Sigmoid colon (tissue), 7 donors: ENCODE measurements around the gene C19orf73. TPM values are rescaled to one million over a fixed set of nuclear protein-coding genes. Genes with fewer than 3 reads are reported as not detected.

Experiments used
- DNase-seq: peaks from one replicate; pipeline ENCODE4 v3.0.0-alpha.2; 2019
- H3K27ac ChIP-seq, 4 donors: fragments of 200-600 bp; sonication (generic); one replicate each; pipeline ENCODE4 v1.5.1; 2016 to 2019; ENCODE audit warnings: mild to moderate bottlenecking in 1 of 4
- H3K27me3 ChIP-seq, 3 donors: fragments of 200-600 bp; sonication (generic); one replicate each; pipeline ENCODE4 v1.5.1; 2019; ENCODE audit warnings: mild to moderate bottlenecking in 1 of 3
- H3K36me3 ChIP-seq, 4 donors: fragments of 200-600 bp; sonication (generic); one replicate each; pipeline ENCODE4 v1.5.1; 2016 to 2019
- H3K4me1 ChIP-seq, 4 donors: fragments of 200-600 bp; sonication (generic); one replicate each; pipeline ENCODE4 v1.5.1; 2017 to 2019
- H3K4me3 ChIP-seq, 4 donors: fragments of 200-600 bp; sonication (generic); one replicate each; pipeline ENCODE4 v1.5.1; 2017 to 2019; ENCODE audit warnings: mild to moderate bottlenecking in 2 of 4, moderate library complexity in 1 of 4
- H3K9me3 ChIP-seq, 4 donors: fragments of 200-600 bp in 3 of 4; sonication (generic) in 3 of 4; one replicate each; pipeline versions ENCODE4 v1.5.1 to v1.6.1; 2013 to 2019
- EP300 ChIP-seq, 4 donors: sonication (generic); formaldehyde crosslinking; IDR thresholded peaks; one replicate each; pipeline ENCODE4 v1.6.1; 2017; ENCODE audit warnings: antibody characterized with exemption in 4 of 4
- POLR2A ChIP-seq, 2 donors: fragments of 450-650 bp; IDR thresholded peaks; one replicate each; pipeline ENCODE4 v1.6.1; 2016; ENCODE audit warnings: antibody characterized with exemption in 2 of 2, mild to moderate bottlenecking in 2 of 2, moderate library complexity in 2 of 2
- POLR2AphosphoS5 ChIP-seq, 4 donors: sonication (generic); formaldehyde crosslinking; IDR thresholded peaks; one replicate each; pipeline ENCODE4 v1.6.1; 2017; ENCODE audit warnings: antibody characterized with exemption in 4 of 4
- WGBS, 2 donors: extraction: QIAGEN DNeasy Blood & Tissue Kit; methylation state at CpG; one replicate each; pipeline ENCODE4 v1.1.7; 2013; 5-methylcytosine and 5-hydroxymethylcytosine counted together
- intact Hi-C: fragments of 100-400 bp; cut with DNase I; formaldehyde crosslinking; loops from one replicate; pipeline ENCODE4 v1.15.1; 2023
- polyA plus RNA-seq, 3 donors: library from polyadenylated mRNA; stranded (reverse); fragments of 200-250 nt; gene quantifications; one replicate each; pipeline ENCODE4 v1.2.3, GENCODE V29; 2013
- total RNA-seq, 4 donors: library from RNA; depleted of rRNA; stranded (reverse); fragments of >200 nt; gene quantifications; one replicate each; pipeline ENCODE4 v1.1.0, GENCODE V29; 2016
- TF ChIP-seq, protein P1 (sequence below), 4 experiments: fragments of 450-650 bp in 3 of 4; fragments of 200-600 bp in 1 of 4; IDR thresholded peaks; one replicate each; pipeline ENCODE4 v1.5.1; 2016 to 2019; ENCODE audit warnings: antibody characterized with exemption in 4 of 4, mild to moderate bottlenecking in 3 of 4, moderate library complexity in 2 of 4
- donor health status: healthy with polysubstance abuse.
- donor health status: Bipolar disorder and iron deficiency.
- donor health status: healthy.

C19orf73 gene
- total and polyA plus RNA-seq, 7 donors = 1.6 to 5.1 (median 2.3) TPM; not detected in 1

DNA sequence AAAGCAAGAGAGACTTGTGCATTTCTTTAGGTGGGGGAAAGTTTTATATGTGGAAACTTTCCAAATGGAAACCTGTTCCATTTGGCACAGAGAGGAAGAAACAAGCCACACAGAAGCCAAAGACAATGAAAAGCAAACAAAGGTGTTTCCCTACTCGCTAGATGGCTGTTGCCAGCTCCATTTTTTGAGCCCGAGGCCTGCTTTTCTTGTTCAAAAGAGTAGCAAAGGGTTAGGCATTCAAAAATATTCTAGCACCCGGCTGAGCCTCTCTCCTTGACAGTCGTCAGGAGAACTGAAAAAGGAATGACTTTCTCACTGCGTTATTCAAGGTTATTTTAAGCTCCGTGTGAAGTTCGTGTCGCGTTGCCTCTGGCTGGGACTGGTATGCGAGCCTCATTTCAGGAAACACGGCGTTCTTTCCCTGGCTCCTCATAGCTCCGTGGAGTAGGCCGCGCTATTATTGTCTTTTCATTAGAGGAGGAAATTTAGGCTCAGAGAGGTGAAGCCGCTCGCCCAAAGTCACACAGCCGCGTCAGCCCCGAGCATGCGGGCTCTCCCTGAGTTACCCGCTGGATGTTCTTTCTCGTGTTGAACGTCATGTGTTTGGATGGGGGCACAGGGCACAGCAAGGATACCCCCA, 46.3 kb upstream of the C19orf73 start:
- peaks cover 0 to 24% (median 3%) of the 10 kb centered on the region in 4 donors for H3K36me3 ChIP-seq
- peak overlapping the region; percentile 41 to 83 (median 66) for H3K27ac ChIP-seq
- H3K4me1 ChIP-seq = peaks cover 0 to 16% (median 14%) of the 10 kb centered on the region in 4 donors
- TF ChIP-seq POLR2AphosphoS5 (IDR thresholded peaks at IDR 0.05) = peak in 1 of 4 donors; percentile 11
- TF ChIP-seq POLR2A (IDR thresholded peaks at IDR 0.05) = no peak
- H3K27me3 ChIP-seq = no peaks in the 10 kb centered on the region
- H3K4me3 ChIP-seq = peak overlapping the region in 2 of 4 donors; percentile 1 to 3
- H3K9me3 ChIP-seq = no peaks in the 10 kb centered on the region
- 17 to 61% methylated on average over 24 of the region's 24 CpGs for WGBS, 2 donors
- DNase-seq = no peak
- intact Hi-C loops = no loop called here

DNA sequence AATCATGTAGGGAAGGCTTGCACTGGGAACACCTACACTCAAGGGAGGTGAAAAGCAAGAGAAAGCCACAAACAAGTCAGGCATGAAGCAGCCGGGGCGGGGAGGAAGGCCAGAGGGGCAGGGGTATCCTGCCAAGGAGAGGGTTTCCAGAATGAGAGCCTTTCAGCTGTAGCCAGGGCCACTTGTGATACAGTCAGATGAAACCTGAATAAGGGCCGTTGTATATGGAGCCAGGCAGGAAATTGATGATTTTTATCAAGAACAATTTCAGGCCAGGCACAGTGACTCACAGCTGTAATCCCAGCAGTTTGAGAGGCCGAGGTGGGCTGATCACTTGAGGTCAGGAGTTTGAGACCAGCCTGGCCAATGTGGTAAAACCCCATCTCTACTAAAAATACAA, 43.0 kb upstream of the C19orf73 start:
- H3K27me3 ChIP-seq = no peaks in the 10 kb centered on the region
- intact Hi-C loops = no loop called here
- no peaks in the 10 kb centered on the region for H3K36me3 ChIP-seq
- H3K27ac ChIP-seq = no peak overlapping the region
- DNase-seq = no peak
- TF ChIP-seq EP300 (IDR thresholded peaks at IDR 0.05) (no peak), POLR2A (IDR thresholded peaks at IDR 0.05) (no peak), POLR2AphosphoS5 (IDR thresholded peaks at IDR 0.05) (no peak)
- TF ChIP-seq, protein P1, sequence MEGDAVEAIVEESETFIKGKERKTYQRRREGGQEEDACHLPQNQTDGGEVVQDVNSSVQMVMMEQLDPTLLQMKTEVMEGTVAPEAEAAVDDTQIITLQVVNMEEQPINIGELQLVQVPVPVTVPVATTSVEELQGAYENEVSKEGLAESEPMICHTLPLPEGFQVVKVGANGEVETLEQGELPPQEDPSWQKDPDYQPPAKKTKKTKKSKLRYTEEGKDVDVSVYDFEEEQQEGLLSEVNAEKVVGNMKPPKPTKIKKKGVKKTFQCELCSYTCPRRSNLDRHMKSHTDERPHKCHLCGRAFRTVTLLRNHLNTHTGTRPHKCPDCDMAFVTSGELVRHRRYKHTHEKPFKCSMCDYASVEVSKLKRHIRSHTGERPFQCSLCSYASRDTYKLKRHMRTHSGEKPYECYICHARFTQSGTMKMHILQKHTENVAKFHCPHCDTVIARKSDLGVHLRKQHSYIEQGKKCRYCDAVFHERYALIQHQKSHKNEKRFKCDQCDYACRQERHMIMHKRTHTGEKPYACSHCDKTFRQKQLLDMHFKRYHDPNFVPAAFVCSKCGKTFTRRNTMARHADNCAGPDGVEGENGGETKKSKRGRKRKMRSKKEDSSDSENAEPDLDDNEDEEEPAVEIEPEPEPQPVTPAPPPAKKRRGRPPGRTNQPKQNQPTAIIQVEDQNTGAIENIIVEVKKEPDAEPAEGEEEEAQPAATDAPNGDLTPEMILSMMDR (IDR thresholded peaks at IDR 0.05) = no peak
- no peak overlapping the region for H3K4me3 ChIP-seq
- no peaks in the 10 kb centered on the region for H3K9me3 ChIP-seq
- WGBS, 2 donors = 40 to 56% methylated on average over 4 of the region's 4 CpGs
- peaks cover 0 to 31% (median 26%) of the 10 kb centered on the region in 4 donors for H3K4me1 ChIP-seq

DNA sequence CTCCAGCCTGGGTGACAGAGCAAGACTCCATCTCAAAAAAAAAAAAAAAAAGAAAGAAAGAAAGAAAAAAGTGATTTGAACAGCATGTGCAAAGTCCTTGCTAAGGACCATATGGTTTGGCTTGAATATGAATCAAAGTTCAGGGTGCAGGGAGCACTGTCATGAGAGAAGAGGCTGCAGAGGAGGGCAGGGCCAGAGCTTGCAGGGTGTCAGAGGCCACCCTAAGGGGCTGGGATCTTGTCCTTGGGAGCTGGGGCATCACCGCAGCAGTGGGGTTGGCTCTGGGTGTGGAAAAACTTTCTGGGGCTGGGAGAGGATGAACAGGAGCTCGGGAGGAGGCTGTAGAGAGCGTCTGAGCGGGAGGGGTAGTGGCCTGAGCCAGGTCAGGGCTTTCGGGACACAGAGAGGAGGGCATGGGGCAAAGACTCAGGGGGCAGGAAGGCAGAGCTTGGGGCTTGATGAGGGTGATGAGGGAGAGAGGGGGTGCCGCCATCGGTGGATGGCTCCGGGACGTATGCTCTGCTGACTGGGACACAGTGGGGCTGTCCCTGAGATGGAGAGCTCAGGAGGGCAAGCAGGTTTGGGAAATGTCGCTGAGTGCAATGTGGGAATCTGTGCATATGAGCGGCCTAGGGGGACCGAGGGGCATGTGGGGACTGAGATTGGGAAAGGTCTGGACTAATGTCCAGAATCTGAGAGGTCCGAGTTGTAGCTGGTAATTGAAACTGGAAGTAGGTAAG, 41.7 kb upstream of the C19orf73 start:
- H3K4me3 ChIP-seq = no peak overlapping the region
- TF ChIP-seq, protein P1 (IDR thresholded peaks at IDR 0.05) = no peak
- TF ChIP-seq EP300 (IDR thresholded peaks at IDR 0.05) (no peak), POLR2AphosphoS5 (IDR thresholded peaks at IDR 0.05) (no peak), POLR2A (IDR thresholded peaks at IDR 0.05) (no peak)
- H3K4me1 ChIP-seq = peaks cover 0 to 26% (median 21%) of the 10 kb centered on the region in 4 donors
- H3K36me3 ChIP-seq = no peaks in the 10 kb centered on the region
- intact Hi-C loops = no loop called here
- H3K9me3 ChIP-seq = no peaks in the 10 kb centered on the region
- H3K27me3 ChIP-seq = no peaks in the 10 kb centered on the region
- H3K27ac ChIP-seq = no peak overlapping the region
- 72 to 86% methylated on average over 13 of the region's 13 CpGs for WGBS, 2 donors
- DNase-seq = no peak

DNA sequence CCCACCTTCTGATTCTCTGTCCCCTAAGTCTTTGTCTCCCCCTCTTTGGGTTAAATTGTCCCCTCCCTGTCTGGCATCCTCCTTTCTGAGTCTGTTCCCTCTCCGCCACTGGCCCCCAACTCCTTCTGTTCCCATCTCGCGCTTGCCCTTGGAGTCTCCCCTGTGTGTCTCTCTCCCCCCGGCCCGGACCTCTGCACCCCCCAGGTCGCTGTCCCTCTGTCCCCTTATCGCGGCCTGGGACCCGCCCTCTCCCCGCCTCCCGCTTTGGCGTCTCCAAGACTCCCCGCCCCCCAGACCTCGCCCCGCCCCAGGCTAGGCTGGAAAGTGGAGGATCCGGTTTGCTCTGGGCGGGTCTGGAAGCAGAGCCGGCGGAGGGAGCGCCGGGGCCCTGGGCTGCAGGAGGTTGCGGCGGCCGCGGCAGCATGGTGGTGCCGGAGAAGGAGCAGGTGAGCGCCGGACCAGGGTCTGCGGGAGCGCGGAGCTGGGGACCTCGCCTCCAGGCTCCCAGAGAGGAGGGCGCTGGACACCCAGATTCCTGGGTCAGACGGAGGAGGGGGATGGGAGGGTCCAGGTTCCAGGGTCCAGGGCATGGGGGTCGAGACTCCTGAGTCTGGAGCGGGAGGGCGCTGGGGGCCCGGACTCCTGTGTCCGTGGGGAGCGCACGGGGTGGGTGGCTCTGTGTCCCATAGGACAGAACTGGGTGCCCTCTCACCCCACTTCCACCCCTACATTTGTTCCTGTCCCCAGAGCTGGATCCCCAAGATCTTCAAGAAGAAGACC, 38.7 kb upstream of the C19orf73 start, which contains the start of gene TRPM4:
Gene TRPM4 (plus strand): TSS at position 348 of the 780 bp plus-strand sequence. CDS start 75 bp downstream, at position 423.
- peaks cover 0 to 17% (median 12%) of the 10 kb centered on the region in 4 donors for H3K4me1 ChIP-seq
- H3K4me3 ChIP-seq = peak within 1 kb of the TSS; percentile 57 to 98 (median 90)
- DNase-seq = peak; percentile 93
- H3K27ac ChIP-seq = peak within 1 kb of the TSS; percentile 83 to 91 (median 84)
- no peaks in the 10 kb centered on the region for H3K9me3 ChIP-seq
- TF ChIP-seq POLR2AphosphoS5 (IDR thresholded peaks at IDR 0.05) = peak; percentile 61 to 93 (median 88)
- no peak for TF ChIP-seq EP300 (IDR thresholded peaks at IDR 0.05)
- peak; percentile 53 to 86 for TF ChIP-seq POLR2A (IDR thresholded peaks at IDR 0.05)
- H3K27me3 ChIP-seq = no peaks in the 10 kb centered on the region
- no peaks in the 10 kb centered on the region for H3K36me3 ChIP-seq
- intact Hi-C loops = no loop called here
- 1 to 2% methylated on average over 41 of the region's 41 CpGs for WGBS, 2 donors

DNA sequence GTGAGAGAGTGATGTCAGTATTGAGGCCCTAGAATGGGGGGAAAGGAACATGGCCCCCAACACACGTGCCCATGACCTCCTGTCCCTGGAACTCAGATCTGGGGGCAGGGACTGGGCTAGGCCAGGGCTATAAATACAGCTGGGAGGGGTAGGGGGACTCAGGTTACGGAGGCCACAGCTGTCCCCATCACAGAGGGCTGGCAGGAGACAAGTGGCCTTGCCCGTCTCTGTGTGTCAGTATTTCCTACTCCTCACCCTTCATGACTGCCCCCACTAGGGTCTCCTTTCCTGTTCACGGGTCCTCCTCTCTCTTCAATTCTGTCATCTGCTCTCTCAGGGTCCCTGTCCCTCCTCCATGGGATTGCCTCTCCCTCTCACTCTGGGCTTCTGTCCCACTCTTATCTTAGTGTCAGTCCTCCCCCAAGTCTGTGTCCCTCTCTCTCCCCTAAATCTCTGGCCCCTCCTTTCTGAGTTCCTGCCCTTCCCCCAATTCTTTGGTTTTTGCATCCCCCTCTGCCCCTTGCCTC, 36.9 kb upstream of the C19orf73 start:
- DNase-seq = no peak
- intact Hi-C loops = no loop called here
- Histone ChIP-seq H3K9me3 (no peaks in the 10 kb centered on the region), H3K4me3 (no peak overlapping the region), H3K27ac (peak overlapping the region in 2 of 4 donors; percentile 21 to 27), H3K36me3 (no peaks in the 10 kb centered on the region), H3K27me3 (no peaks in the 10 kb centered on the region), H3K4me1 (peaks cover 0 to 28% (median 23%) of the 10 kb centered on the region in 4 donors)
- WGBS, 2 donors = 66% methylated on average over 4 of the region's 4 CpGs
- no peak for TF ChIP-seq POLR2A (IDR thresholded peaks at IDR 0.05)
- TF ChIP-seq POLR2AphosphoS5 (IDR thresholded peaks at IDR 0.05) = no peak
- no peak for TF ChIP-seq EP300 (IDR thresholded peaks at IDR 0.05)
- TF ChIP-seq, protein P1 (IDR thresholded peaks at IDR 0.05) = no peak
